BJ (cell line): ENCODE results near the gene COA8. TPM values are rescaled to one million over a fixed set of nuclear protein-coding genes. Genes with fewer than 3 reads are reported as not detected.

ENCODE experiments used
- CTCF ChIA-PET: fragments of 350-600 bp; formaldehyde crosslinking; extraction: SDS; loops from one replicate; lab custom pipeline; 2021; ENCODE audit warnings: antibody characterized with exemption, inconsistent platforms; lab: Yijun Ruan, JAX
- POLR2A ChIA-PET: fragments of 300-600 bp; sonication (Branson Sonifier 250); formaldehyde crosslinking; extraction: SDS; loops from one replicate; lab custom pipeline; 2021; ENCODE audit warnings: antibody characterized with exemption; lab: Charles Lee
- DNase-seq: peaks from one replicate; pipeline ENCODE4 v3.0.0-alpha.2; 2011; ENCODE audit warnings: low read depth
- H3K27me3 ChIP-seq: 2 replicates; pipeline ENCODE4 v1.6.0; 2011; ENCODE audit warnings: low read length; ENCODE audit not compliant: control insufficient read depth, insufficient read depth
- H3K36me3 ChIP-seq: 2 replicates; pipeline ENCODE4 v1.5.1; 2011; ENCODE audit warnings: low read length; ENCODE audit not compliant: control insufficient read depth, insufficient read depth
- H3K4me3 ChIP-seq: 2 replicates; pipeline ENCODE4 v1.5.1; 2011; ENCODE audit warnings: low read depth, mild to moderate bottlenecking, control low read depth, low read length
- polyA plus RNA-seq: library from polyadenylated mRNA; depleted of rRNA; stranded (reverse); fragments of >200 nt; gene quantifications from 2 replicates; pipeline ENCODE4 v1.2.3, GENCODE V29; 2011
- TF ChIP-seq, protein P1 (sequence below): IDR thresholded peaks from 2 replicates; pipeline ENCODE4 v1.5.1; 2011; ENCODE audit warnings: low read depth, mild to moderate bottlenecking, control low read depth, inconsistent platforms, low read length, moderate library complexity; ENCODE audit not compliant: insufficient read depth

The COA8 gene
- polyA plus RNA-seq, 1 experiment, result 16.9 TPM

DNA sequence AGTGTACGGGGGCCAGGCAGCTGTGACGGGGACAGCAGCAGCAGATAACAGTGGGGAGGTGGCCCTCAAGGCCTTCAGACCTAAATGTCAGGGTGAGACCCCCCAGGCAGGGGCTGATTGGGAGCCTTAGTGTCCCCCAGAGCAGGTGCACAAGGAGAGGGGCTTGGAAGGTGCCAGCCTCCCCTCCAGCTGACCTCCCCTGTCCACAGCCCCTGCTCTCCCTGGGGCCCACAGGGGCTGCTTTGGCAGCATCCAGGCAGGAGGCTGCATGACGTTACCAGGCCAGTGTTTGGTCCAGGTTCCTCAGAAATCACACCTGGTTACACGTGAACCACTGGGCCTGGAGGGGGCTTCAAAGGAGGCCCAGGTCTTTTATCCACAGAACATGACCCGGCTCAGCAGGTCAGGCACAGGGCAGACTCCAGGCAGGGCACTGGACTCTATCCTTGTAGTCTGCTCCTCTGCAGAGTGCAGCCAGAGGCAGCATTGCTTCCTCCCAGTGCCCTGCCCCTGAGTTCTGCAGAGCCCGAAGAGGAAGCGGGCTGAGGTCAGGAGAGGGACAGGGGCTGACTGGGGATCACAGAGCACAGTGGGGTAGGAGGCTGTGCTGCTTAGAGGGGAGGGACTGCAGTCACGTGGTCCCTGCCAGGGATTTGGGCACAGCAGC lies 36.4 kb upstream of the COA8 start:
- ChIA-PET POLR2A (no interaction called here), CTCF (interaction anchor here (2.1 to 2.8 kb wide), 4 partner anchors 8 to 26 kb away, joined by 8 to 18 read pairs (median 10); no protein-coding TSS in a partner anchor)
- TF ChIP-seq, protein P1, sequence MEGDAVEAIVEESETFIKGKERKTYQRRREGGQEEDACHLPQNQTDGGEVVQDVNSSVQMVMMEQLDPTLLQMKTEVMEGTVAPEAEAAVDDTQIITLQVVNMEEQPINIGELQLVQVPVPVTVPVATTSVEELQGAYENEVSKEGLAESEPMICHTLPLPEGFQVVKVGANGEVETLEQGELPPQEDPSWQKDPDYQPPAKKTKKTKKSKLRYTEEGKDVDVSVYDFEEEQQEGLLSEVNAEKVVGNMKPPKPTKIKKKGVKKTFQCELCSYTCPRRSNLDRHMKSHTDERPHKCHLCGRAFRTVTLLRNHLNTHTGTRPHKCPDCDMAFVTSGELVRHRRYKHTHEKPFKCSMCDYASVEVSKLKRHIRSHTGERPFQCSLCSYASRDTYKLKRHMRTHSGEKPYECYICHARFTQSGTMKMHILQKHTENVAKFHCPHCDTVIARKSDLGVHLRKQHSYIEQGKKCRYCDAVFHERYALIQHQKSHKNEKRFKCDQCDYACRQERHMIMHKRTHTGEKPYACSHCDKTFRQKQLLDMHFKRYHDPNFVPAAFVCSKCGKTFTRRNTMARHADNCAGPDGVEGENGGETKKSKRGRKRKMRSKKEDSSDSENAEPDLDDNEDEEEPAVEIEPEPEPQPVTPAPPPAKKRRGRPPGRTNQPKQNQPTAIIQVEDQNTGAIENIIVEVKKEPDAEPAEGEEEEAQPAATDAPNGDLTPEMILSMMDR, result no peak

GRCh38 chr14:103526914-103527248 lies 35.9 kb upstream of the COA8 start:
- CTCF ChIA-PET, result interaction anchor here (2.1 to 2.8 kb wide), 4 partner anchors 8 to 27 kb away, joined by 8 to 18 read pairs (median 10); no protein-coding TSS in a partner anchor
- Histone ChIP-seq H3K27me3 (peaks cover 1% of the 10 kb centered on the region; the same call in 1 of the 2 replicates), H3K36me3 (peaks cover 1% of the 10 kb centered on the region; the same call in 1 of the 2 replicates), H3K4me3 (no peak overlapping the region)
- no peak for DNase-seq
- POLR2A ChIA-PET, result no interaction called here
- TF ChIP-seq, protein P1, result no peak

More for the DNA sequence above, 36.4 kb upstream of the COA8 start:
- no peak for DNase-seq
- Histone ChIP-seq H3K36me3 (peaks cover 1% of the 10 kb centered on the region; the same call in 1 of the 2 replicates), H3K4me3 (no peak overlapping the region), H3K27me3 (peaks cover 1% of the 10 kb centered on the region; the same call in 1 of the 2 replicates)

GRCh38 chr14:103527408-103528145 lies 35.2 kb upstream of the COA8 start:
- no peak for DNase-seq
- CTCF ChIA-PET, result interaction anchor here (1.5 to 2.8 kb wide), 5 partner anchors 9 to 28 kb away, joined by 6 to 18 read pairs (median 9); no protein-coding TSS in a partner anchor
- TF ChIP-seq, protein P1, result no peak
- peaks cover 1% of the 10 kb centered on the region; the same call in 1 of the 2 replicates for H3K27me3 ChIP-seq
- peak overlapping the region; percentile 57; the same call in 1 of the 2 replicates for H3K4me3 ChIP-seq
- H3K36me3 ChIP-seq, result peaks cover 1% of the 10 kb centered on the region; the same call in 1 of the 2 replicates
- POLR2A ChIA-PET, result interaction anchor here (0.5 to 0.7 kb wide), 2 partner anchors 9 to 491 kb away, joined by 3 read pairs; no protein-coding TSS in a partner anchor

DNA sequence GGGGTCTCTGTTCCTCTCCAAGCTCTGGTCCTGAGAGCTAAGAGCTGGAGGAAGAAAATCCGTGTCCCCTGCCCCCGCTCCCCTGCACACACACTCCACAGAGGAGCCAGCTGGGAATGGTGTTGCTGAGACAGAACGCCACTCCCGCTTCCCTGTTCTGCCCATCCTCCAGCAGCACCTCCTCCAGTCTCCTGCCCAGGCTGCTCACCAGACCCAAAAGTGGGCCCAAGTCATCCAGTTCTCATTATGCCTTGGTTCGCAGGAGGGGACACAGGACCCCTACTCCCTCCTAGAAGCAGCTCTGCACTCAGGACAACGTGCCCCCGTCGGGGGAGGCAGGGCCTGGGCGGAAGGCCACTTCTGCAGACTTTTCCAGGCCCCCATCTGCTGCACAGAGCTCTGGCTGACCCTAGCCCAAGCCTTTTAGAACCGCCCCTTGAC lies 34.6 kb upstream of the COA8 start:
- peaks cover 1% of the 10 kb centered on the region for H3K36me3 ChIP-seq
- peak overlapping the region; percentile 57 for H3K4me3 ChIP-seq
- H3K27me3 ChIP-seq, result peaks cover 1% of the 10 kb centered on the region; the same call in 1 of the 2 replicates
- POLR2A ChIA-PET, result interaction anchor here (0.7 kb wide), 1 partner anchor 9 kb away, joined by 3 read pairs; no protein-coding TSS in a partner anchor
- CTCF ChIA-PET, result interaction anchor here (1.5 to 3.0 kb wide), 6 partner anchors 7 to 28 kb away, joined by 6 to 18 read pairs (median 10); no protein-coding TSS in a partner anchor
- no peak for DNase-seq
- TF ChIP-seq, protein P1, result no peak
